SK-N-SH treated with all-trans-retinoic acid at 6 μM for 48 hours (cell line): ENCODE data around the gene C19orf33.

ENCODE experiments used
- ATAC-seq: fragments of 200-7000 bp; cut with Tn5 transposase; 3 replicates; pipeline ENCODE4 v1.9.1; 2020; ENCODE audit warnings: mild to moderate bottlenecking, moderate library complexity
- ARNTL ChIP-seq: fragments of 450-650 bp; formaldehyde crosslinking; IDR thresholded peaks from 2 replicates; pipeline ENCODE4 v1.5.0; 2020; ENCODE audit warnings: low read depth, mild to moderate bottlenecking, moderate library complexity, borderline replicate concordance
- BACH2 ChIP-seq: fragments of 250-450 bp; sonication (Bioruptor Pico); IDR thresholded peaks from 2 replicates; pipeline ENCODE4 v1.9.0; 2021; ENCODE audit warnings: mild to moderate bottlenecking, borderline replicate concordance
- CREB5 ChIP-seq: fragments of 250-450 bp; sonication (Bioruptor Pico); IDR thresholded peaks from 2 replicates; pipeline ENCODE4 v1.5.1; 2020; ENCODE audit warnings: low read depth, mild to moderate bottlenecking, moderate library complexity
- CSDC2 ChIP-seq: fragments of 250-450 bp; sonication (Bioruptor Pico); IDR thresholded peaks from 2 replicates; pipeline ENCODE4 v1.5.0; 2020; ENCODE audit warnings: mild to moderate bottlenecking, moderate library complexity
- CSRNP3 ChIP-seq: fragments of 250-450 bp; sonication (Bioruptor Pico); IDR thresholded peaks from 2 replicates; pipeline ENCODE4 v1.5.1; 2021; ENCODE audit warnings: mild to moderate bottlenecking, moderate library complexity
- ESRRG ChIP-seq: fragments of 250-450 bp; sonication (Bioruptor Pico); IDR thresholded peaks from 2 replicates; pipeline ENCODE4 v1.6.1; 2021; ENCODE audit warnings: mild to moderate bottlenecking
- ISL1 ChIP-seq: fragments of 250-450 bp; sonication (Bioruptor Pico); IDR thresholded peaks from 2 replicates; pipeline ENCODE4 v2.1.2; 2022; ENCODE audit warnings: mild to moderate bottlenecking, moderate library complexity
- OSR1 ChIP-seq: fragments of 250-450 bp; sonication (Bioruptor Pico); IDR thresholded peaks from 2 replicates; pipeline ENCODE4 v1.8.0; 2022; ENCODE audit warnings: moderate library complexity, mild to moderate bottlenecking, inconsistent platforms
- PPARA ChIP-seq: fragments of 250-450 bp; sonication (Bioruptor Pico); IDR thresholded peaks from 2 replicates; pipeline ENCODE4 v1.5.0; 2020; ENCODE audit warnings: mild to moderate bottlenecking, borderline replicate concordance
- RARB ChIP-seq: fragments of 250-450 bp; sonication (Bioruptor Pico); IDR thresholded peaks from 2 replicates; pipeline ENCODE4 v1.8.0; 2021; ENCODE audit warnings: mild to moderate bottlenecking, moderate library complexity
- SNAI2 ChIP-seq: fragments of 250-450 bp; sonication (Bioruptor Pico); IDR thresholded peaks from 2 replicates; pipeline ENCODE4 v1.5.0; 2020; ENCODE audit warnings: mild to moderate bottlenecking, moderate library complexity
- TCF4 ChIP-seq: fragments of 250-450 bp; sonication (Bioruptor Pico); IDR thresholded peaks from 2 replicates; pipeline ENCODE4 v1.8.0; 2021; ENCODE audit warnings: mild to moderate bottlenecking, moderate library complexity, borderline replicate concordance
- TOX ChIP-seq: fragments of 250-450 bp; sonication (Bioruptor Pico); IDR thresholded peaks from 2 replicates; pipeline ENCODE4 v1.8.0; 2021; ENCODE audit warnings: mild to moderate bottlenecking, moderate library complexity, borderline replicate concordance
- ZC3H10 ChIP-seq: fragments of 250-450 bp; sonication (Bioruptor Pico); IDR thresholded peaks from 2 replicates; pipeline ENCODE4 v1.5.1; 2021; ENCODE audit warnings: mild to moderate bottlenecking, moderate library complexity
- ZFP3 ChIP-seq: fragments of 250-450 bp; sonication (Bioruptor Pico); IDR thresholded peaks from 2 replicates; pipeline ENCODE4 v1.5.0; 2020; ENCODE audit warnings: mild to moderate bottlenecking, moderate library complexity
- ZFP30 ChIP-seq: fragments of 450-650 bp; formaldehyde crosslinking; IDR thresholded peaks from 2 replicates; pipeline ENCODE4 v1.5.0; 2022; ENCODE audit warnings: mild to moderate bottlenecking, moderate library complexity
- ZNF565 ChIP-seq: fragments of 450-650 bp; formaldehyde crosslinking; conservative IDR thresholded peaks from 2 replicates; pipeline ENCODE4 v1.5.0; 2020; ENCODE audit warnings: low read depth, mild to moderate bottlenecking, moderate library complexity
- ZNF70 ChIP-seq: fragments of 450-650 bp; formaldehyde crosslinking; IDR thresholded peaks from 2 replicates; pipeline ENCODE4 v1.5.0; 2020; ENCODE audit warnings: mild to moderate bottlenecking, moderate library complexity
- ZNF8 ChIP-seq: fragments of 450-650 bp; formaldehyde crosslinking; IDR thresholded peaks from 2 replicates; pipeline ENCODE4 v1.5.0; 2020; ENCODE audit warnings: mild to moderate bottlenecking, moderate library complexity
- TF ChIP-seq, protein P1 (sequence below): fragments of 250-450 bp; sonication (Bioruptor Pico); IDR thresholded peaks from 2 replicates; pipeline ENCODE4 v1.5.0; 2020; ENCODE audit warnings: mild to moderate bottlenecking, moderate library complexity
- TF ChIP-seq, protein P2 (sequence below): fragments of 250-450 bp; sonication (Bioruptor Pico); IDR thresholded peaks from 2 replicates; pipeline ENCODE4 v1.8.0; 2020; ENCODE audit warnings: mild to moderate bottlenecking, moderate library complexity, borderline replicate concordance
- TF ChIP-seq, protein P3 (sequence below): fragments of 250-450 bp; sonication (Bioruptor Pico); IDR thresholded peaks from 2 replicates; pipeline ENCODE4 v1.8.0; 2021; ENCODE audit warnings: low read depth, mild to moderate bottlenecking, moderate library complexity, borderline replicate concordance

The C19orf33 gene

DNA sequence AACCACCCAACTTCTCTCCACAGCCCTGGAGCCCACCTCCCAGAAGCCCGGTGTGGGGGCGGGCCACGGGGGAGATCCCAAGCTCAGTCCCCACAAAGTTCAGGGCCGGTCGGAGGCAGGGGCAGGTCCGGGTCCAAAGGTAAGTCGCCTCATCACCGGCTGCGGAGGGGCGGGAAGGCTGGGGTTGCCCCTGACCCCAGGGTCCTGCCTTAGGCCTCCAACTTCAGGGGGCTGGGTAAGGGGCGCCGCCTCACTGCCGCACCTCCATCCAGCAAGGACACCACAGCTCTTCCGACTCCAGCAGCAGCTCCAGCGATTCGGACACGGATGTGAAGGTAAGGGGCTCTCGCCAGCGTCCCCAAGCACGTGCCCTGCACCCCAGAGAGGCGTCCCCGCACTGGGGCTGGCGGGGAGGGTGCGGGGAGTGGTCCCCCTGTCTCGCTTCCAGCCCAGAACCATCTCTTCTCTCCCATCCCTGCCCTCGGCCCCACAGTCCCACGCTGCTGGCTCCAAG, 358 bp downstream of the C19orf33 start:
- TF ChIP-seq TCF4 (no peak), SNAI2 (CRISPR knock-in tag) (no peak), CREB5 (no peak), RARB (CRISPR knock-in tag) (no peak), ARNTL (CRISPR knock-in tag) (no peak), ZFP3 (CRISPR knock-in tag) (no peak), ESRRG (no peak), OSR1 (no peak), ZNF565 (CRISPR knock-in tag) (no peak), ISL1 (CRISPR knock-in tag) (no peak), TOX (CRISPR knock-in tag) (no peak), ZFP30 (CRISPR knock-in tag) (no peak), ZNF70 (CRISPR knock-in tag) (no peak), ZNF8 (CRISPR knock-in tag) (no peak)
- TF ChIP-seq, protein P1, sequence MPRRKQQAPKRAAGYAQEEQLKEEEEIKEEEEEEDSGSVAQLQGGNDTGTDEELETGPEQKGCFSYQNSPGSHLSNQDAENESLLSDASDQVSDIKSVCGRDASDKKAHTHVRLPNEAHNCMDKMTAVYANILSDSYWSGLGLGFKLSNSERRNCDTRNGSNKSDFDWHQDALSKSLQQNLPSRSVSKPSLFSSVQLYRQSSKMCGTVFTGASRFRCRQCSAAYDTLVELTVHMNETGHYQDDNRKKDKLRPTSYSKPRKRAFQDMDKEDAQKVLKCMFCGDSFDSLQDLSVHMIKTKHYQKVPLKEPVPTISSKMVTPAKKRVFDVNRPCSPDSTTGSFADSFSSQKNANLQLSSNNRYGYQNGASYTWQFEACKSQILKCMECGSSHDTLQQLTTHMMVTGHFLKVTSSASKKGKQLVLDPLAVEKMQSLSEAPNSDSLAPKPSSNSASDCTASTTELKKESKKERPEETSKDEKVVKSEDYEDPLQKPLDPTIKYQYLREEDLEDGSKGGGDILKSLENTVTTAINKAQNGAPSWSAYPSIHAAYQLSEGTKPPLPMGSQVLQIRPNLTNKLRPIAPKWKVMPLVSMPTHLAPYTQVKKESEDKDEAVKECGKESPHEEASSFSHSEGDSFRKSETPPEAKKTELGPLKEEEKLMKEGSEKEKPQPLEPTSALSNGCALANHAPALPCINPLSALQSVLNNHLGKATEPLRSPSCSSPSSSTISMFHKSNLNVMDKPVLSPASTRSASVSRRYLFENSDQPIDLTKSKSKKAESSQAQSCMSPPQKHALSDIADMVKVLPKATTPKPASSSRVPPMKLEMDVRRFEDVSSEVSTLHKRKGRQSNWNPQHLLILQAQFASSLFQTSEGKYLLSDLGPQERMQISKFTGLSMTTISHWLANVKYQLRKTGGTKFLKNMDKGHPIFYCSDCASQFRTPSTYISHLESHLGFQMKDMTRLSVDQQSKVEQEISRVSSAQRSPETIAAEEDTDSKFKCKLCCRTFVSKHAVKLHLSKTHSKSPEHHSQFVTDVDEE = no peak
- ATAC-seq = no peak

DNA sequence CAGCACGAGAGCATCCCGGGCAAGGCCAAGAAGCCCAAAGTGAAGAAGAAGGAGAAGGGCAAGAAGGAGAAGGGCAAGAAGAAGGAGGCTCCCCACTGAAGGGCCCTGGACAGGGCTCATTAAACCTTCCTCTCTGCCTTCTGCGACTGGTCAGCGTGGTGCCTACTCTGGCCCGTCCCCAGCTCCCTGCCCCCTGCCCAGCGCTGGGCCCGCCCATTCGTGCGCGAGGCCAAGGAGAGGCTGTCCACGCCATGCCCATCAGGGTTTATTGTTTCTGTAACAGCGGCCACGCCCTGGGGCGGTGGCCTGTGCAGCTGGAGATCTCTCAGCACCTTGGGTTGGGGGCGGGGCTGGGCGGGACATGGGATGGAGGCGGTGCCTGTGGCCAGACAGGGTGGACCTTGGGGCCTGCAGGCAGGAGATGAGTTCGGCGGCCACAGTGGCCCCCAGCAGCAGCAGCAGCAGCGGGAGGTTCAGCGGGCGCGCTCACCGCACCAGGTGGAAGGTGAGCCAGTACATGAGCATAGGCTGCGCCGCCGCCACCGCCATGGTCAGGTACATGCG, 897 bp downstream of the C19orf33 start:
- ATAC-seq = no peak
- TF ChIP-seq CSRNP3 (CRISPR knock-in tag) (no peak), TCF4 (no peak), CREB5 (no peak), BACH2 (CRISPR knock-in tag) (no peak), ESRRG (no peak), RARB (CRISPR knock-in tag) (no peak), CSDC2 (CRISPR knock-in tag) (no peak)
- TF ChIP-seq, protein P2, sequence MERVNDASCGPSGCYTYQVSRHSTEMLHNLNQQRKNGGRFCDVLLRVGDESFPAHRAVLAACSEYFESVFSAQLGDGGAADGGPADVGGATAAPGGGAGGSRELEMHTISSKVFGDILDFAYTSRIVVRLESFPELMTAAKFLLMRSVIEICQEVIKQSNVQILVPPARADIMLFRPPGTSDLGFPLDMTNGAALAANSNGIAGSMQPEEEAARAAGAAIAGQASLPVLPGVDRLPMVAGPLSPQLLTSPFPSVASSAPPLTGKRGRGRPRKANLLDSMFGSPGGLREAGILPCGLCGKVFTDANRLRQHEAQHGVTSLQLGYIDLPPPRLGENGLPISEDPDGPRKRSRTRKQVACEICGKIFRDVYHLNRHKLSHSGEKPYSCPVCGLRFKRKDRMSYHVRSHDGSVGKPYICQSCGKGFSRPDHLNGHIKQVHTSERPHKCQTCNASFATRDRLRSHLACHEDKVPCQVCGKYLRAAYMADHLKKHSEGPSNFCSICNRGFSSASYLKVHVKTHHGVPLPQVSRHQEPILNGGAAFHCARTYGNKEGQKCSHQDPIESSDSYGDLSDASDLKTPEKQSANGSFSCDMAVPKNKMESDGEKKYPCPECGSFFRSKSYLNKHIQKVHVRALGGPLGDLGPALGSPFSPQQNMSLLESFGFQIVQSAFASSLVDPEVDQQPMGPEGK (CRISPR knock-in tag) = no peak

DNA sequence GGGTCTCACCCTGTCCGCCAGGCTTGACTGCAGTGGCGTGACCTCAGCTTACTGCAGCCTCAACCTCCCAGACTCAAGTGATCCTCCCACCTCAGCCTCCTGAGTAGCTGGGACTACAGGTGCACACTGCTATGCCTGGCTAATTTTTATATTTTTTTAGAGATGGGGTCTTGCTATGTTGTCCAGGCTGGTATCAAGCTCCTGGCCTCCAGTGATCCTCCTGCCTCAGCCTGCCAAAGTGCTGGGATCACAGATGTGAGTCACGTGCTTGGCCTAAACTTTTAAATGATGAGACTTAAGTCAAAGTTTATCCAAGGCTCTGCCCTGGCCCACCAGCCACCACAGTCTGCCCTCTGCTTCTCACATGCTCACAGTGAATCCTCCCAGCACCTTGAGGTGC, 2.2 kb downstream of the C19orf33 start:
- ATAC-seq = no peak
- TF ChIP-seq ZNF70 (CRISPR knock-in tag) (no peak), ESRRG (no peak), TCF4 (no peak), PPARA (no peak), RARB (CRISPR knock-in tag) (no peak), CSDC2 (CRISPR knock-in tag) (no peak), BACH2 (CRISPR knock-in tag) (no peak), ISL1 (CRISPR knock-in tag) (no peak), ZC3H10 (CRISPR knock-in tag) (no peak), ZFP30 (CRISPR knock-in tag) (no peak), CREB5 (no peak)
- TF ChIP-seq, protein P2 (CRISPR knock-in tag) = no peak
- TF ChIP-seq, protein P3, sequence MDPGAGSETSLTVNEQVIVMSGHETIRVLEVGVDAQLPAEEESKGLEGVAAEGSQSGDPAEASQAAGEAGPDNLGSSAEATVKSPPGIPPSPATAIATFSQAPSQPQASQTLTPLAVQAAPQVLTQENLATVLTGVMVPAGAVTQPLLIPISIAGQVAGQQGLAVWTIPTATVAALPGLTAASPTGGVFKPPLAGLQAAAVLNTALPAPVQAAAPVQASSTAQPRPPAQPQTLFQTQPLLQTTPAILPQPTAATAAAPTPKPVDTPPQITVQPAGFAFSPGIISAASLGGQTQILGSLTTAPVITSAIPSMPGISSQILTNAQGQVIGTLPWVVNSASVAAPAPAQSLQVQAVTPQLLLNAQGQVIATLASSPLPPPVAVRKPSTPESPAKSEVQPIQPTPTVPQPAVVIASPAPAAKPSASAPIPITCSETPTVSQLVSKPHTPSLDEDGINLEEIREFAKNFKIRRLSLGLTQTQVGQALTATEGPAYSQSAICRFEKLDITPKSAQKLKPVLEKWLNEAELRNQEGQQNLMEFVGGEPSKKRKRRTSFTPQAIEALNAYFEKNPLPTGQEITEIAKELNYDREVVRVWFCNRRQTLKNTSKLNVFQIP (CRISPR knock-in tag) = no peak
